GM18861 (cell line): ENCODE measurements around the gene LARP6.
"Not testable (repeated sequence)": the region's sequence is repeated elsewhere in the genome, so short reads cannot be mapped to it uniquely, and the experiment has no call there.

Experiments used
- ATAC-seq: cut with Tn5 transposase; IDR thresholded peaks from one replicate; pipeline ENCODE4 v1.9.1; 2021; ENCODE audit not compliant: unreplicated experiment

LARP6 gene

GRCh38 chr15:70859322-70859908 lies 5.5 kb upstream of the LARP6 start:
- ATAC-seq = no peak

GRCh38 chr15:70858614-70859321 lies 4.8 kb upstream of the LARP6 start:
- not testable (repeated sequence) for ATAC-seq

GRCh38 chr15:70857562-70858285 lies 3.8 kb upstream of the LARP6 start:
- no peak for ATAC-seq

- no peak for ATAC-seq
These were observed 3.1 kb upstream of the LARP6 start for GRCh38 chr15:70856884-70857561.

GRCh38 chr15:70856177-70856883 lies 2.4 kb upstream of the LARP6 start:
- no peak for ATAC-seq

- ATAC-seq = no peak
These were observed 1.8 kb upstream of the LARP6 start for GRCh38 chr15:70855764-70856163.

GRCh38 chr15:70854666-70854976 lies 664 bp upstream of the LARP6 start:
- no peak for ATAC-seq

- no peak for ATAC-seq
These were observed 512 bp downstream of the LARP6 start for GRCh38 chr15:70853318-70853972.

- no peak for ATAC-seq
These were observed 1.2 kb downstream of the LARP6 start for GRCh38 chr15:70852501-70853317.

- ATAC-seq = no peak
These were observed 2.1 kb downstream of the LARP6 start for GRCh38 chr15:70851889-70852288.

- ATAC-seq = no peak
These were observed 8.2 kb downstream of the LARP6 start for GRCh38 chr15:70845602-70846360.

- ATAC-seq = no peak
These were observed 16.5 kb downstream of the LARP6 start for GRCh38 chr15:70837476-70837875.

GRCh38 chr15:70835841-70836240 lies 18.1 kb downstream of the LARP6 start:
- ATAC-seq = no peak

GRCh38 chr15:70835415-70835814 lies 18.5 kb downstream of the LARP6 start:
- no peak for ATAC-seq

- no peak for ATAC-seq
These were observed 19.0 kb downstream of the LARP6 start for GRCh38 chr15:70834999-70835398.

GRCh38 chr15:70833861-70834765 lies 19.8 kb downstream of the LARP6 start:
- no peak for ATAC-seq

- ATAC-seq = no peak
These were observed 20.5 kb downstream of the LARP6 start for GRCh38 chr15:70833422-70833821.

GRCh38 chr15:70832176-70832575 lies 21.8 kb downstream of the LARP6 start:
- ATAC-seq = no peak
